GM12878 (cell line): ENCODE measurements around the gene CTXN1. TPM values are rescaled to one million over a fixed set of nuclear protein-coding genes. Genes with fewer than 3 reads are reported as not detected.

ENCODE experiments used
- ATF7 ChIP-seq: fragments of 450-650 bp; IDR thresholded peaks from 2 replicates; pipeline ENCODE4 v1.6.1; 2016; ENCODE audit warnings: low read depth, mild to moderate bottlenecking
- BCL11A ChIP-seq: IDR thresholded peaks from 2 replicates; pipeline ENCODE4 v1.6.1; 2011; ENCODE audit warnings: low read depth, low read length
- BCL3 ChIP-seq: IDR thresholded peaks from 2 replicates; pipeline ENCODE4 v1.6.1; 2011; ENCODE audit warnings: borderline replicate concordance, low read depth, mild to moderate bottlenecking, moderate library complexity, low read length; ENCODE audit not compliant: insufficient read depth, poor library complexity, severe bottlenecking
- BCLAF1 ChIP-seq: fragments of 450-650 bp; IDR thresholded peaks from 2 replicates; pipeline ENCODE4 v1.6.1; 2017; ENCODE audit warnings: antibody characterized with exemption, mild to moderate bottlenecking, moderate library complexity
- BRCA1 ChIP-seq: IDR thresholded peaks from 2 replicates; pipeline ENCODE4 v1.6.1; 2011; ENCODE audit warnings: low read depth, low read length, improper control_type of control experiment
- E2F8 ChIP-seq: fragments of 450-650 bp; IDR thresholded peaks from 2 replicates; pipeline ENCODE4 v1.6.1; 2018; ENCODE audit warnings: mild to moderate bottlenecking, low read depth, moderate library complexity; ENCODE audit not compliant: partially characterized antibody
- EP300 ChIP-seq, 2 experiments: fragments of 150-350 bp in 1 of 2; IDR thresholded peaks; 2 replicates each; pipeline ENCODE4 v1.6.1; 2011 to 2012; ENCODE audit warnings: low read depth in 2 of 2, low read length in 2 of 2, borderline replicate concordance in 1 of 2, improper control_type of control experiment in 1 of 2, inconsistent platforms in 1 of 2; ENCODE audit not compliant: control insufficient read depth in 1 of 2
- JUND ChIP-seq: IDR thresholded peaks from 2 replicates; pipeline ENCODE4 v1.6.1; 2012; ENCODE audit warnings: low read depth, mild to moderate bottlenecking, low read length, improper control_type of control experiment, moderate library complexity
- LARP7 ChIP-seq: fragments of 450-650 bp; IDR thresholded peaks from 2 replicates; pipeline ENCODE4 v1.6.1; 2017; ENCODE audit warnings: mild to moderate bottlenecking
- NBN ChIP-seq: fragments of 450-650 bp; IDR thresholded peaks from 2 replicates; pipeline ENCODE4 v1.6.1; 2016
- NRF1 ChIP-seq: conservative IDR thresholded peaks from 2 replicates; pipeline ENCODE4 v1.6.1; 2011; ENCODE audit warnings: mild to moderate bottlenecking, low read depth, low read length, improper control_type of control experiment
- PML ChIP-seq: IDR thresholded peaks from 2 replicates; pipeline ENCODE4 v1.6.1; 2012; ENCODE audit warnings: low read length, inconsistent platforms
- RAD21 ChIP-seq: IDR thresholded peaks from 2 replicates; pipeline ENCODE4 v1.6.1; 2011; ENCODE audit warnings: mild to moderate bottlenecking, low read depth, low read length, moderate library complexity; ENCODE audit not compliant: insufficient read depth
- REST ChIP-seq: IDR thresholded peaks from 2 replicates; pipeline ENCODE4 v1.6.1; 2012; ENCODE audit warnings: mild to moderate bottlenecking, low read depth, low read length
- SREBF2 ChIP-seq: IDR thresholded peaks from 2 replicates; pipeline ENCODE4 v1.6.1; 2012; ENCODE audit warnings: mild to moderate bottlenecking, low read length
- STAT1 ChIP-seq: fragments of 450-650 bp; conservative IDR thresholded peaks from 2 replicates; pipeline ENCODE4 v1.6.1; 2014; ENCODE audit warnings: antibody characterized with exemption, mild to moderate bottlenecking
- WRNIP1 ChIP-seq: IDR thresholded peaks from 2 replicates; pipeline ENCODE4 v1.6.1; 2011; ENCODE audit warnings: low read depth, low read length, improper control_type of control experiment, borderline replicate concordance
- YY1 ChIP-seq: IDR thresholded peaks from 2 replicates; pipeline ENCODE4 v1.6.1; 2011; ENCODE audit warnings: low read depth, mild to moderate bottlenecking, low read length
- ZNF24 ChIP-seq: fragments of 450-650 bp; IDR thresholded peaks from 2 replicates; pipeline ENCODE4 v1.6.1; 2017; ENCODE audit warnings: antibody characterized with exemption, mild to moderate bottlenecking
- ZZZ3 ChIP-seq: IDR thresholded peaks from 2 replicates; pipeline ENCODE4 v1.6.1; 2011; ENCODE audit warnings: low read depth; ENCODE audit not compliant: control insufficient read depth, insufficient read length
- polyA plus RNA-seq, 11 experiments: library from polyadenylated mRNA; depleted of rRNA in 4 of 11; unstranded in 6 of 11; stranded (reverse) in 5 of 11; fragments of >200 nt; fragmentation: Nextera tagmentation in 4 of 11; fragmentation: Illumina TruSeq in 1 of 11; extraction: Ambion mirVana in 4 of 11; extraction: Trizol in 1 of 11; gene quantifications; 1 replicate in 1 of 11; 2 replicates in 10 of 11; pipeline versions ENCODE4 v1.2.1 to v1.2.3, GENCODE V29; 2011 to 2016; ENCODE audit warnings: inconsistent platforms in 2 of 11, missing spikeins in 2 of 11, low read depth in 1 of 11
- total RNA-seq, 4 experiments: library from RNA; depleted of rRNA in 3 of 4; stranded (reverse); fragments of >200 nt in 3 of 4; fragmentation: Illumina TruSeq in 1 of 4; extraction: Trizol in 1 of 4; gene quantifications; 2 replicates each; pipeline versions ENCODE4 v1.2.1 to v1.2.3, GENCODE V29; 2013 to 2021

CTXN1 gene
- total and polyA plus RNA-seq, 10 of the 15 experiments (the other 5 are each of a cell fraction or from before 2014, with no cell fraction given), result 0.04 to 1.0 (median 0.38) TPM; not detected in 4

- TF ChIP-seq E2F8 (no peak), NBN (peak; percentile 52; the same call in 1 of the 2 replicates), BRCA1 (no peak), EP300 (IDR thresholded peaks at IDR 0.05; ENCODE audit: borderline replicate concordance in 1 of 2, control insufficient read depth in 1 of 2, low read depth in 2 of 2, low read length in 2 of 2) (no peak), JUND (no peak), NRF1 (no peak), BCL11A (no peak), ZZZ3 (no peak), REST (peak; percentile 57; the same call in 1 of the 2 replicates), RAD21 (peak; percentile 74), PML (no peak), STAT1 (no peak; the same call in 1 of the 2 replicates), ZNF24 (no peak), YY1 (peak; percentile 86), BCL3 (no peak), LARP7 (0 out of 2 replicates have a peak, but pooled peaks have one; percentile 28), SREBF2 (no peak), WRNIP1 (no peak), BCLAF1 (no peak), ATF7 (no peak)
Measured at GRCh38 chr19:7944177-7944761, 18.3 kb upstream of the CTXN1 start (continued).
